ENCODE results near the gene SUCLG1.

SUCLG1 gene

DNA sequence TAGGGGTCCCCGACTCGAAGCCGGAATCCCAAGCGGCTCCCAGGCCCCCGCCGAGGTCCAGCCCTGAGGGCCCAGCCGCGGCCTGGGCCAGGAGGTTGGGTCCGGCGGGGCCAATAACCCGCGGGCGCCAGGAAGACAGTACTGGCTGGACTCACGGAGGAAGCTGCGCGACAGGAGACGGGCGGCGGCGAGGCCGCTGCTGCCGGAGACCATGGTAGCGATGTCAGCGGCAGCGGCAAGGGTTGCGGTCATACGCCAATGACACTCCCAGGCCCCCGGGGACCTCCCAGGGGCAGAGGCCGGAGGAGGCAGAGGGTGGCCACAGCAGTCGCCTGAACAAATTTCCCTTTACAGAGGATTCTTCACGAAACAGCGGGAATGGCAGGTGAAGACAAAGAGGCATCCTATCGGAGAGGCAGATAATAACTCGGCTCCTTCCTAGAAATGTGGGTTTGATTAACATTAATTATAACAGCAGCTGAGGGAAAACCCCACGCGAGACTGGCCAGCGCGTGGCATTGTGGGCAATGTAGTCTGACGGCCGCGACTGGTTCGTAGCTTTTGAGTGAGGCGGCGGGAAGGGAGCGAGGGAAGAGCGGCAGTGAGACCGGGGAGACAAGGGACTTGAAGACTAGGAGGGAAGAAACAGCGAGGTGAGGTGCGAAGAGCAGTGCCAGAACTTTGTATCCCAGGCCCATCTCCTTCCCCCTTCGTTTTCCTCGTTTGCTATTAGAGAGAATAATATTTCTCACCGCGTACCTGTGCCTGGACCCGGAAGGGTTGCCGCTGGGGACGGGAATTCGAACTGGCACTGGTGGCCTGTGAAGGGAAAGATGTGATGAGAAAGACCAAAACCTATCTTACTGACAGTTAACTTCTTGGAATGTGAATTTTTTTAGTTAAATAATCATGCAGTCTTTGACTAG is at the start of gene SUCLG1:
Gene SUCLG1, minus strand, starts transcription at position 263 of the 926 bp plus-strand sequence. Its CDS starts 11 bp downstream, at position 252.
- Histone ChIP-seq H3K27ac (ENCODE audit: low read depth, low read length) (peak within 1 kb of the TSS; percentile 75), H3K27me3 (ENCODE audit: insufficient read depth, low read length) (no peaks in the 10 kb centered on the region)

DNA sequence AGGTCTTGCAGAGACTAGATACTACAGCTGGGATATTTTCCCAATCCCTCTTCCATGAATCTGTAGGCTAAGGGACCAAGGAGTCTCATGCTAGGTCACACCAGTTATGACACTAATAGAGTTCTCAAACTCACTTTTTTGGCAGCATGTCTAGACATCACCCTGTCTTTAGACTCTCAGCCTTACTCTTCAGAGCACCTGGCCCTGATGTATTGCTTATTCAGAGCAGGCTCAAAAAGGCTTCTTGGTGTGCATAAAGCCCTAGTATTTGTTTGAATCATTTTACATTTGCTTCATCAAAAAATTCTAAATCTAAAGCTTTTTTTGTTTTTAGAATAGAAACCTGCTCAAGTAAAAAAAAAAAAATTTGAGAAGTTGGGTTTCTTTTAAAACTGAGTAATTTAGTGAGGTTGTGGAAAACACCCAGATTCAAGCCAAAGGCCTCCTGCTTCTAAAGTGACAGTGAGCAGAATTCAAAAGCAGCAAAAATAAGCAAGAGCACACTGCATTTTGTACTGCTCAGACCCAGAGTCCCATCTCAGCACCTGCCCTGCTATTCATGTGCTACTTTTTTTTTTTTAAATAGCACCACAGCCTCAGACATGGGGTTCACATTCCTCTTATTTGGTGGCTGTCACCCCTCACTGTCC is 39.2 kb upstream of the SUCLG1 start:
- Histone ChIP-seq H3K4me3 (ENCODE audit: low read depth, low read length) (no peak overlapping the region), H2AFZ (ENCODE audit: low read length, unreplicated experiment) (no peak overlapping the region), H3K27me3 (ENCODE audit: insufficient read depth, low read length) (peaks cover 7% of the 10 kb centered on the region; the same call in 1 of the 2 replicates), H3K79me2 (ENCODE audit: control insufficient read depth, insufficient read depth, low read length, unreplicated experiment) (no peaks in the 10 kb centered on the region), H3K4me1 (ENCODE audit: control insufficient read depth, insufficient read depth, low read length, unreplicated experiment) (peaks cover 15% of the 10 kb centered on the region), H3K27ac (ENCODE audit: low read depth, low read length) (no peak overlapping the region), H3K36me3 (ENCODE audit: insufficient read depth, low read length) (no peaks in the 10 kb centered on the region)

More for the DNA sequence above, at the start of gene SUCLG1:
- peaks cover 18% of the 10 kb centered on the region for H3K4me1 ChIP-seq (ENCODE audit: control insufficient read depth, insufficient read depth, low read length, unreplicated experiment)
- peak within 1 kb of the TSS; percentile 92 for H2AFZ ChIP-seq (ENCODE audit: low read length, unreplicated experiment)
- H3K36me3 ChIP-seq (ENCODE audit: insufficient read depth, low read length): no peaks in the 10 kb centered on the region
- peak within 1 kb of the TSS; percentile 92 for H3K4me3 ChIP-seq (ENCODE audit: low read depth, low read length)
- H3K79me2 ChIP-seq (ENCODE audit: control insufficient read depth, insufficient read depth, low read length, unreplicated experiment): peaks cover 38% of the 10 kb centered on the region

DNA sequence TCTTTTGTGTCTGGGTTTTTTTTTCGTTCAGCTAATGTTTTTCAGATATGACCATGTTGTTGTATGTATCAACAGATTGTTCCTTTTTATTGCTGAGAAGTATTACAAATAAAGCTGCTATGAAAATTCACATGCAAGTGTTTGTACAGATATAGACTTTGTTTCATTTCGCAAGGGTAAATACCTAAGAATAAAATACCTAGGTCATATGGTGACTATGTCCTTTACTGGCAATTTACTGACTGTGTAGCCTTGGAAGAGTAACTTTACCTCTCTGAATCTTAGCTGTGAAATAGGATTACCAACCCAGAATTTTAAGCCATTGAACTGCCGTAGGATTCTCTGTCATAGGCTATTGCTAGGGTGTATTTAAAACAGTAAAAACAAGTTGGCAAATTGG is 38.2 kb upstream of the SUCLG1 start:
- Histone ChIP-seq H3K79me2 (ENCODE audit: control insufficient read depth, insufficient read depth, low read length, unreplicated experiment) (no peaks in the 10 kb centered on the region), H3K4me3 (ENCODE audit: low read depth, low read length) (no peak overlapping the region), H3K36me3 (ENCODE audit: insufficient read depth, low read length) (no peaks in the 10 kb centered on the region), H3K4me1 (ENCODE audit: control insufficient read depth, insufficient read depth, low read length, unreplicated experiment) (peaks cover 17% of the 10 kb centered on the region), H3K27me3 (ENCODE audit: insufficient read depth, low read length) (no peaks in the 10 kb centered on the region), H2AFZ (ENCODE audit: low read length, unreplicated experiment) (no peak overlapping the region), H3K27ac (ENCODE audit: low read depth, low read length) (no peak overlapping the region)

DNA sequence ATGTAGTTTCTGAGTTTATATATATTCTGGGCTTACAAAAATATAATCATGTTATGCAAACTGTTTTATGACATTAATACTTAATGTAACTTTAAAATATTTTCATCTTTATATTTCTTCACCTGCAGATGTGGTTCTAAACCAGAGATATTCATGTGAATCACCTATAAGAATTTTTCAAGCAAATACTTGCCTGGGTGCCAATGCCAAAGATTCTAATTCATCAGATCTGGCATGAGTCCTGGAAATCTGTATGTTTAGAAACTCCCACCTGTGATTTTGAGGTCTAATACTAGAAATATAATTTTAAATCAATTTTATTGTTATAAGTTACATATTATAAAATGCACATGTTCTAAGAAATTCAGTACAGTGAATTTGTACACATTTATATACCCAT is 37.3 kb upstream of the SUCLG1 start:
- no peaks in the 10 kb centered on the region for H3K79me2 ChIP-seq (ENCODE audit: control insufficient read depth, insufficient read depth, low read length, unreplicated experiment)
- peaks cover 17% of the 10 kb centered on the region for H3K4me1 ChIP-seq (ENCODE audit: control insufficient read depth, insufficient read depth, low read length, unreplicated experiment)
- H3K36me3 ChIP-seq (ENCODE audit: insufficient read depth, low read length): no peaks in the 10 kb centered on the region
- no peak overlapping the region for H3K4me3 ChIP-seq (ENCODE audit: low read depth, low read length)
- H2AFZ ChIP-seq (ENCODE audit: low read length, unreplicated experiment): no peak overlapping the region
- H3K27me3 ChIP-seq (ENCODE audit: insufficient read depth, low read length): no peaks in the 10 kb centered on the region
- no peak overlapping the region for H3K27ac ChIP-seq (ENCODE audit: low read depth, low read length)

DNA sequence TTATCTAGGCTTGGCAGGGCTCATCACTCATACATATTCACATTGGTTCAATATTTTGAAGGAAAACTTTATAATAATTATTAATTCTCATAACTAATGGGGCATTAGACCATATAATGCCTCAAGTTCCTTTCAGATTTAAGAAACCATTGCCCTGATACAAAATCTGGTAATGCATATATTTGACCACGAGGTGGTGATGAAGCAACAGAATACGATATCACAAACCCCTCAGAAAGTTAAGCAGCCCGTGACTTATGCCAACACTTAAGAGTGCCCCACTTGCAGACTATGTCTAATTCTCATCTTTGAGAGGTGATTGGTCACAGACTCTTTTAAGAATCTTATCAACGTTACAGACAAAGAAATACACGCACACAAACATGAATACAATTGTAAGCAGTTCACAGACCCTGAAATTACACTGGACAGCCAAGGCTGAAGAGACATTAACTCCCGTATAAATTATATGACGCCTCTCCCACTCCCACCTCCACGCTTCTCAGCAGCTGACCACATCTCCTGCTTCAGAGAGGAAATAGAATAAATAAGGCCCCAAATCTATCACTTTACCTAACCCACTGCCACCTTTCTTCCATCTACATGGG is 36.6 kb upstream of the SUCLG1 start:
- no peak overlapping the region for H3K4me3 ChIP-seq (ENCODE audit: low read depth, low read length)
- no peak overlapping the region for H3K27ac ChIP-seq (ENCODE audit: low read depth, low read length)
- no peaks in the 10 kb centered on the region for H3K36me3 ChIP-seq (ENCODE audit: insufficient read depth, low read length)
- H3K27me3 ChIP-seq (ENCODE audit: insufficient read depth, low read length): no peaks in the 10 kb centered on the region
- H2AFZ ChIP-seq (ENCODE audit: low read length, unreplicated experiment): no peak overlapping the region
- no peaks in the 10 kb centered on the region for H3K79me2 ChIP-seq (ENCODE audit: control insufficient read depth, insufficient read depth, low read length, unreplicated experiment)
- peaks cover 17% of the 10 kb centered on the region for H3K4me1 ChIP-seq (ENCODE audit: control insufficient read depth, insufficient read depth, low read length, unreplicated experiment)

DNA sequence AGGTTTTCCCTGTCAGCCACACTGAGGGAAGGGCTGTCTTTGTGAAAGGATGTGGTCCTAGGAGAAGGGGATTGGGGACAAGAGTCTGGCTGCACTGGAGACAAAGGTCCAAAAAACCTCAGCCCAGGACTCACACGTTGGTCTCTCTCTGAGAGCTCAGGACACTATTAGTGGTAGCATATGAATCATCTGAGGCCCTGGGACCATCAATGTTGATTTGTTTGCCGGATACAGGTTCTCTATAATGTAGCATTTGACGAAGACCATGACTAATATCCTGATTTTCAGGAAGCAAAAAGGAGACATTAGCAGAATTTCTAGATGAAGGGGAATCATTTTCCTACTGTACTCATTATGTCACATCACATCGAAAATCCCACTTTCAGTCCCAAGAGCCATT is 35.0 kb upstream of the SUCLG1 start:
- Histone ChIP-seq H3K4me3 (ENCODE audit: low read depth, low read length) (peak overlapping the region; percentile 41; the same call in 1 of the 2 replicates), H3K79me2 (ENCODE audit: control insufficient read depth, insufficient read depth, low read length, unreplicated experiment) (no peaks in the 10 kb centered on the region), H3K27me3 (ENCODE audit: insufficient read depth, low read length) (no peaks in the 10 kb centered on the region), H2AFZ (ENCODE audit: low read length, unreplicated experiment) (peak overlapping the region; percentile 63), H3K27ac (ENCODE audit: low read depth, low read length) (peak overlapping the region; percentile 94), H3K4me1 (ENCODE audit: control insufficient read depth, insufficient read depth, low read length, unreplicated experiment) (peaks cover 17% of the 10 kb centered on the region), H3K36me3 (ENCODE audit: insufficient read depth, low read length) (no peaks in the 10 kb centered on the region)

DNA sequence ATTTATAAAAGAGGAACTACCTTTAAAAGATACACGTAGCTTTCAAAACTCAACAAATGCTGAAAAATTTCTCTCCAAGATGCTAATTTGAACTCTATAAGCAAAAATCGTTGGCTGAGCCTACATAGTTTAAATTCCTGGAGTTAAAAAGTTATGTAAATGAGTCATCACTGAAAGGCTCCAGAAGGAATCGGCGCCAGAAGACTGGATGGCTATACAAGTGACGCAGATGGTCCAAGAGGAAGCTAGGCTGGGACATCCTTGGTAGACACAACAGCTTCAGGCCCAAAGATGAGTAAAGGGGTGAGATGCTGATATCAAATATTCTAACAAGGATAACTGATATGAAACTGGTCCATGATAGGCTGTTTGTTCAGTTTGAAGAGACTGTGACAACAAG is 34.4 kb upstream of the SUCLG1 start:
- Histone ChIP-seq H3K27ac (ENCODE audit: low read depth, low read length) (peak overlapping the region; percentile 94), H3K4me3 (ENCODE audit: low read depth, low read length) (peak overlapping the region; percentile 41; the same call in 1 of the 2 replicates), H2AFZ (ENCODE audit: low read length, unreplicated experiment) (peak overlapping the region; percentile 63)

DNA sequence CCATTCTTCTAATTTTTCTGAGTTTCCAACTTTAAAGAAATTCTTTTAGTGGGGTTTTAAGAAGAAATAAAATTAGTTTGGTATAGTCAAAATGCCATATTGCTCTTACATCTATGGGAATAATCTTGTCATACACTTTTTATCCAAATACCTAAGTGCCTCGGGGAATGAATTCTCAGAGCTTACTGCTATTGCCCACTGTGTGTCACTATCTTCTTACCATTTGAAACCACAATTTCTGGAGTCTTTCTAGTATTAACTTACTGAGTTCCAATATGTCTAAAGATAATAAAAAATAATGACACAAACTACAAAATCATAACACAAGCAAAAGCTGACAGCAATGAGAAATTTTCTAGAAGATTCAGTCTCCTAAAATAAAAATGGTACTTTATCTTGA is 33.5 kb upstream of the SUCLG1 start:
- Histone ChIP-seq H3K4me1 (ENCODE audit: control insufficient read depth, insufficient read depth, low read length, unreplicated experiment) (peaks cover 17% of the 10 kb centered on the region), H3K27me3 (ENCODE audit: insufficient read depth, low read length) (no peaks in the 10 kb centered on the region)

More for the DNA sequence above, 34.4 kb upstream of the SUCLG1 start:
- no peaks in the 10 kb centered on the region for H3K36me3 ChIP-seq (ENCODE audit: insufficient read depth, low read length)
- peaks cover 17% of the 10 kb centered on the region for H3K4me1 ChIP-seq (ENCODE audit: control insufficient read depth, insufficient read depth, low read length, unreplicated experiment)
- H3K27me3 ChIP-seq (ENCODE audit: insufficient read depth, low read length): no peaks in the 10 kb centered on the region
- H3K79me2 ChIP-seq (ENCODE audit: control insufficient read depth, insufficient read depth, low read length, unreplicated experiment): no peaks in the 10 kb centered on the region

DNA sequence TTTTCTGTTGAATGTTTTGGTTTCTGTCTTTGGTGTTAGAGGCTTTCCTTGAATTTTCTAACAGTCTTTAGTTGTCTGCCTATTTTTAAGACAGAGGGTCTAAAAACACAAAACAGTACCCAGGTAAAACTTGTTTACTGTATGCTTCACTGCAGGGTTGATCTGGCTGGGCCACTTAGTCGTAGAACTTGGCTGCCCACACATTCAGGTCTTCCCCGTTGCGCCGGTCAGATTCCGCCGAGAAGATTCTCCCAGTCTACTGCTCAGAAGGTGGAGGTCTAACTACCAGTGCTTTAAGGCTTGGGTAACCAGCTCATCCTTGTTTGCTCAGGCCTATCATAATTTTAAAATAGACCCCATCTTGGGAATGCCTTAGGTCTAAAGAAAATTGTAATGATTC is 32.7 kb upstream of the SUCLG1 start:
- Histone ChIP-seq H3K4me3 (ENCODE audit: low read depth, low read length) (no peak overlapping the region), H3K4me1 (ENCODE audit: control insufficient read depth, insufficient read depth, low read length, unreplicated experiment) (peaks cover 17% of the 10 kb centered on the region), H2AFZ (ENCODE audit: low read length, unreplicated experiment) (no peak overlapping the region)

More for the DNA sequence above, 33.5 kb upstream of the SUCLG1 start:
- Histone ChIP-seq H2AFZ (ENCODE audit: low read length, unreplicated experiment) (no peak overlapping the region), H3K36me3 (ENCODE audit: insufficient read depth, low read length) (no peaks in the 10 kb centered on the region), H3K4me3 (ENCODE audit: low read depth, low read length) (no peak overlapping the region), H3K27ac (ENCODE audit: low read depth, low read length) (no peak overlapping the region), H3K79me2 (ENCODE audit: control insufficient read depth, insufficient read depth, low read length, unreplicated experiment) (no peaks in the 10 kb centered on the region)

DNA sequence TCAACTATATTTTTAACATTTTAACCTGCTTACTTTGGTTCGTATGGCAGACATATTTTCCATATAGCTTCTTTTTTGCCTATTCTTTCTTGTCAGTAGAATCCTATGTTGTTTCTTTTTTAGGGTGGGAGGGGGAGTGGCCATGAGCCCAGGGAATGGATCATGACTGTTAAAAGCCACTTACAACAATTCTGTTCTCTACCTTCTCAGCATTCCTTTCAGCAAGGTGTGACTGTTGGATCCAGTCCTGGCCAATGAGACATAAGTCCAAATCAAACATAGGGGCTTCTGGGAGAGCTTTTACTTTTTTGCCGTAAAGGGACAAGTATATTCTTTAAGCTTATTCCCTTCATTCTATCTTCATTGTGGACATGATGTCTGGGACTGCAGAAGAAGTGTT is 32.2 kb upstream of the SUCLG1 start:
- Histone ChIP-seq H3K27me3 (ENCODE audit: insufficient read depth, low read length) (no peaks in the 10 kb centered on the region), H3K4me3 (ENCODE audit: low read depth, low read length) (no peak overlapping the region), H2AFZ (ENCODE audit: low read length, unreplicated experiment) (no peak overlapping the region), H3K27ac (ENCODE audit: low read depth, low read length) (no peak overlapping the region), H3K36me3 (ENCODE audit: insufficient read depth, low read length) (no peaks in the 10 kb centered on the region), H3K79me2 (ENCODE audit: control insufficient read depth, insufficient read depth, low read length, unreplicated experiment) (no peaks in the 10 kb centered on the region), H3K4me1 (ENCODE audit: control insufficient read depth, insufficient read depth, low read length, unreplicated experiment) (peaks cover 17% of the 10 kb centered on the region)

More for the DNA sequence above, 32.7 kb upstream of the SUCLG1 start:
- Histone ChIP-seq H3K36me3 (ENCODE audit: insufficient read depth, low read length) (no peaks in the 10 kb centered on the region), H3K79me2 (ENCODE audit: control insufficient read depth, insufficient read depth, low read length, unreplicated experiment) (no peaks in the 10 kb centered on the region), H3K27me3 (ENCODE audit: insufficient read depth, low read length) (no peaks in the 10 kb centered on the region), H3K27ac (ENCODE audit: low read depth, low read length) (no peak overlapping the region)
